SU-DHL-6 (cell line): ENCODE data around the gene VGF.
A peak's percentile ranks its signal among the peaks of the same experiment; 100 is the strongest.

ENCODE experiments used
- H2AFZ ChIP-seq: fragments of 200-600 bp; sonication (generic); 2 replicates; pipeline ENCODE4 v1.6.1; 2014; ENCODE audit warnings: low read depth, mild to moderate bottlenecking, moderate library complexity, mixed read lengths, antibody characterized with exemption, low read length; ENCODE audit not compliant: severe bottlenecking
- H3F3A ChIP-seq: fragments of 200-600 bp; shearing (Covaris generic); 2 replicates; pipeline ENCODE4 v1.6.0; 2016; ENCODE audit warnings: antibody characterized with exemption, mild to moderate bottlenecking; ENCODE audit not compliant: insufficient read depth
- H3K27ac ChIP-seq: fragments of 200-600 bp; sonication (generic); 2 replicates; pipeline ENCODE4 v1.5.1; 2016; ENCODE audit warnings: low read depth, mild to moderate bottlenecking, low read length, moderate library complexity, mixed read lengths
- H3K27me3 ChIP-seq: fragments of 200-600 bp; sonication (generic), shearing (Covaris generic); 2 replicates; pipeline ENCODE4 v1.6.0; 2014; ENCODE audit warnings: mild to moderate bottlenecking, low read length
- H3K36me3 ChIP-seq: fragments of 200-600 bp; sonication (generic); 2 replicates; pipeline ENCODE4 v1.6.1; 2014; ENCODE audit warnings: mild to moderate bottlenecking, low read length, mixed read lengths
- H3K4me2 ChIP-seq: fragments of 300-600, 200-600 bp; shearing (Covaris generic), sonication (generic); 2 replicates; pipeline ENCODE4 v1.6.0; 2014; ENCODE audit warnings: low read length, low read depth, mild to moderate bottlenecking; ENCODE audit not compliant: poor library complexity, severe bottlenecking
- H3K4me3 ChIP-seq: fragments of 200-600 bp; sonication (generic); 2 replicates; pipeline ENCODE4 v1.5.1; 2014; ENCODE audit warnings: antibody characterized with exemption, low read length, mild to moderate bottlenecking, mixed read lengths; ENCODE audit not compliant: insufficient read depth, poor library complexity, severe bottlenecking
- H3K79me2 ChIP-seq: fragments of 200-600 bp; sonication (generic); 2 replicates; pipeline ENCODE4 v1.6.1; 2014; ENCODE audit warnings: mild to moderate bottlenecking, low read length, moderate library complexity; ENCODE audit not compliant: insufficient read depth
- H3K9ac ChIP-seq: fragments of 200-600 bp; sonication (generic); 2 replicates; pipeline ENCODE4 v1.7.0; 2014; ENCODE audit warnings: mild to moderate bottlenecking, low read length
- H3K9me2 ChIP-seq: fragments of 200-600 bp; sonication (generic); replicated peaks from 2 replicates; pipeline ENCODE4 v1.6.1; 2014; ENCODE audit warnings: low read length; ENCODE audit not compliant: insufficient read depth
- H3K9me3 ChIP-seq: fragments of 200-600 bp; sonication (generic); 2 replicates; pipeline ENCODE4 v1.6.1; 2014; ENCODE audit warnings: low read length, mixed read lengths; ENCODE audit not compliant: insufficient read depth
- H4K20me1 ChIP-seq: fragments of 200-600 bp; sonication (generic); 2 replicates; pipeline ENCODE4 v1.6.1; 2014; ENCODE audit warnings: low read depth, mild to moderate bottlenecking, antibody characterized with exemption, low read length, moderate library complexity, mixed read lengths
- CTCF ChIP-seq: fragments of 200-600 bp; sonication (generic); IDR thresholded peaks from one replicate; pipeline ENCODE4 v1.5.1; 2017; ENCODE audit warnings: antibody characterized with exemption, mild to moderate bottlenecking, low read length, moderate library complexity; ENCODE audit not compliant: insufficient read depth, poor library complexity, severe bottlenecking
- EZH2phosphoT487 ChIP-seq: fragments of 200-600 bp; sonication (generic), shearing (Covaris generic); conservative IDR thresholded peaks from 2 replicates; pipeline ENCODE4 v1.6.1; 2018; ENCODE audit warnings: mild to moderate bottlenecking, antibody characterized with exemption, low read length, moderate library complexity, mixed read lengths

Gene VGF

GRCh38 chr7:101161692-101162471, 3.5 kb downstream of the VGF start:
- H3K36me3 ChIP-seq = no peaks in the 10 kb centered on the region
- H4K20me1 ChIP-seq = no peaks in the 10 kb centered on the region
- peak overlapping the region; percentile 76 for H3K4me2 ChIP-seq
- no peaks in the 10 kb centered on the region for H3K27me3 ChIP-seq
- no peaks in the 10 kb centered on the region for H3K79me2 ChIP-seq
- peak overlapping the region; percentile 61 for H3K9ac ChIP-seq
- TF ChIP-seq EZH2phosphoT487 (no peak), CTCF (no peak)
- peaks cover 13% of the 10 kb centered on the region; the same call in 1 of the 2 replicates for H3F3A ChIP-seq
- no peaks in the 10 kb centered on the region for H3K9me2 ChIP-seq
- H3K4me3 ChIP-seq = no peak overlapping the region
- H2AFZ ChIP-seq = peak overlapping the region; percentile 36
- H3K27ac ChIP-seq = peak overlapping the region; percentile 59
- H3K9me3 ChIP-seq = no peaks in the 10 kb centered on the region

- H4K20me1 ChIP-seq = no peaks in the 10 kb centered on the region
- H3K9me2 ChIP-seq = no peaks in the 10 kb centered on the region
- H3K4me3 ChIP-seq = no peak overlapping the region
- no peaks in the 10 kb centered on the region for H3K36me3 ChIP-seq
- no peak overlapping the region for H3K27ac ChIP-seq
- H3K4me2 ChIP-seq = no peak overlapping the region
- no peaks in the 10 kb centered on the region for H3K27me3 ChIP-seq
- no peaks in the 10 kb centered on the region for H3K79me2 ChIP-seq
- no peaks in the 10 kb centered on the region for H3K9me3 ChIP-seq
- H3K9ac ChIP-seq = no peak overlapping the region
- no peak for TF ChIP-seq CTCF
- TF ChIP-seq EZH2phosphoT487 = no peak
- peaks cover 16% of the 10 kb centered on the region; the same call in 1 of the 2 replicates for H3F3A ChIP-seq
- no peak overlapping the region for H2AFZ ChIP-seq
These were observed 4.5 kb downstream of the VGF start for GRCh38 chr7:101160910-101161309.

- Histone ChIP-seq H3K4me3 (no peak overlapping the region), H3K4me2 (no peak overlapping the region), H3K9ac (no peak overlapping the region), H3K36me3 (no peaks in the 10 kb centered on the region), H3F3A (peaks cover 16% of the 10 kb centered on the region; the same call in 1 of the 2 replicates), H3K9me2 (no peaks in the 10 kb centered on the region), H3K27ac (no peak overlapping the region), H3K79me2 (no peaks in the 10 kb centered on the region), H4K20me1 (no peaks in the 10 kb centered on the region), H3K27me3 (no peaks in the 10 kb centered on the region), H2AFZ (no peak overlapping the region), H3K9me3 (no peaks in the 10 kb centered on the region)
- no peak for TF ChIP-seq CTCF
- TF ChIP-seq EZH2phosphoT487 = no peak
These were observed 5.4 kb downstream of the VGF start for GRCh38 chr7:101159696-101160674.
